Breast epithelium (tissue), 3 donors: ENCODE data around the gene LGALS7.

Source experiments
- POLR2A ChIP-seq: fragments of 450-650 bp; IDR thresholded peaks from one replicate; pipeline ENCODE4 v1.6.1; 2016; ENCODE audit warnings: antibody characterized with exemption, mild to moderate bottlenecking, moderate library complexity
- POLR2AphosphoS5 ChIP-seq, 3 donors: sonication (generic); formaldehyde crosslinking; IDR thresholded peaks; one replicate each; pipeline ENCODE4 v1.6.1; 2017; ENCODE audit warnings: antibody characterized with exemption in 3 of 3
- TF ChIP-seq, protein P1 (sequence below), 3 donors: fragments of 450-650 bp; IDR thresholded peaks; one replicate each; pipeline ENCODE4 v1.5.1; 2016 to 2017; ENCODE audit warnings: antibody characterized with exemption in 3 of 3, mild to moderate bottlenecking in 3 of 3, moderate library complexity in 3 of 3

- TF ChIP-seq, protein P1, sequence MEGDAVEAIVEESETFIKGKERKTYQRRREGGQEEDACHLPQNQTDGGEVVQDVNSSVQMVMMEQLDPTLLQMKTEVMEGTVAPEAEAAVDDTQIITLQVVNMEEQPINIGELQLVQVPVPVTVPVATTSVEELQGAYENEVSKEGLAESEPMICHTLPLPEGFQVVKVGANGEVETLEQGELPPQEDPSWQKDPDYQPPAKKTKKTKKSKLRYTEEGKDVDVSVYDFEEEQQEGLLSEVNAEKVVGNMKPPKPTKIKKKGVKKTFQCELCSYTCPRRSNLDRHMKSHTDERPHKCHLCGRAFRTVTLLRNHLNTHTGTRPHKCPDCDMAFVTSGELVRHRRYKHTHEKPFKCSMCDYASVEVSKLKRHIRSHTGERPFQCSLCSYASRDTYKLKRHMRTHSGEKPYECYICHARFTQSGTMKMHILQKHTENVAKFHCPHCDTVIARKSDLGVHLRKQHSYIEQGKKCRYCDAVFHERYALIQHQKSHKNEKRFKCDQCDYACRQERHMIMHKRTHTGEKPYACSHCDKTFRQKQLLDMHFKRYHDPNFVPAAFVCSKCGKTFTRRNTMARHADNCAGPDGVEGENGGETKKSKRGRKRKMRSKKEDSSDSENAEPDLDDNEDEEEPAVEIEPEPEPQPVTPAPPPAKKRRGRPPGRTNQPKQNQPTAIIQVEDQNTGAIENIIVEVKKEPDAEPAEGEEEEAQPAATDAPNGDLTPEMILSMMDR (IDR thresholded peaks at IDR 0.05), result no peak
- no peak for TF ChIP-seq POLR2A
- TF ChIP-seq POLR2AphosphoS5 (IDR thresholded peaks at IDR 0.05), result no peak
These were observed 9.5 kb downstream of the LGALS7 start for GRCh38 chr19:38763795-38764220.
